Body of pancreas (tissue), 4 donors: ENCODE measurements around the gene PLEKHA6. TPM values are rescaled to one million over a fixed set of nuclear protein-coding genes. Genes with fewer than 3 reads are reported as not detected.

Experiments used
- ATAC-seq: fragments of 150-250 bp; one replicate; pipeline ENCODE4 v1.9.1; 2016
- DNase-seq, 4 donors: peaks; one replicate each; pipeline ENCODE4 v3.0.0-alpha.2; 2019
- H3K27ac ChIP-seq, 4 donors: fragments of 200-600 bp; sonication (generic); 1 replicate in 3 of 4; 2 replicates in 1 of 4; pipeline versions ENCODE4 v1.5.1 to v1.6.1; 2016 to 2019; ENCODE audit warnings: mild to moderate bottlenecking in 1 of 4, mixed read lengths in 1 of 4, moderate library complexity in 1 of 4
- H3K27me3 ChIP-seq, 2 donors: fragments of 200-600 bp; sonication (generic); one replicate each; pipeline ENCODE4 v1.6.0; 2016; ENCODE audit warnings: mild to moderate bottlenecking in 1 of 2
- H3K36me3 ChIP-seq, 2 donors: fragments of 200-600 bp; sonication (generic); replicated peaks in 1 of 2; 2 replicates each; pipeline ENCODE4 v1.5.1; 2016; ENCODE audit warnings: low read depth in 2 of 2; ENCODE audit not compliant: insufficient read depth in 1 of 2
- H3K4me1 ChIP-seq: fragments of 200-600 bp; sonication (generic); one replicate; pipeline ENCODE4 v1.6.0; 2016
- H3K4me3 ChIP-seq, 2 donors: fragments of 200-600 bp; sonication (generic); 1 replicate in 1 of 2; 2 replicates in 1 of 2; pipeline ENCODE4 v1.5.1; 2016 to 2019
- H3K9me3 ChIP-seq, 3 donors: fragments of 200-600 bp; sonication (generic); 1 replicate in 2 of 3; 2 replicates in 1 of 3; pipeline ENCODE4 v1.5.1; 2016
- CTCF ChIP-seq, 7 experiments: fragments of 450-650 bp in 4 of 7; fragments of 200-600 bp in 3 of 7; sonication (generic) in 3 of 7; IDR thresholded peaks; one replicate each; pipeline ENCODE4 v1.5.1; 2016 to 2019; ENCODE audit warnings: antibody characterized with exemption in 7 of 7
- POLR2A ChIP-seq, 3 donors: fragments of 450-650 bp; IDR thresholded peaks; one replicate each; pipeline ENCODE4 v1.6.1; 2016; ENCODE audit warnings: antibody characterized with exemption in 3 of 3, mild to moderate bottlenecking in 2 of 3
- WGBS, 2 donors: methylation state at CpG; one replicate each; pipeline ENCODE4 v1.1.5; 2017; 5-methylcytosine and 5-hydroxymethylcytosine counted together
- intact Hi-C: fragments of 100-400 bp; cut with DNase I; formaldehyde crosslinking; loops from one replicate; pipeline ENCODE4 v1.15.1; 2023
- total RNA-seq, 2 donors: library from RNA; depleted of rRNA; stranded (reverse); fragments of >200 nt; gene quantifications; one replicate each; pipeline ENCODE4 v1.1.0, GENCODE V29; 2016

PLEKHA6 gene
- total RNA-seq, 2 donors from 2014 or later = 10.9 to 20.4 TPM

- H3K4me3 ChIP-seq = no peak overlapping the region
- intact Hi-C loops = no loop called here
- no peaks in the 10 kb centered on the region for H3K36me3 ChIP-seq
- no peak for DNase-seq
- no peaks in the 10 kb centered on the region for H3K27me3 ChIP-seq
- no peak for ATAC-seq
- peaks cover 72% of the 10 kb centered on the region for H3K4me1 ChIP-seq
- 35% methylated on average over 5 of the region's 5 CpGs for WGBS, 2 donors
- H3K27ac ChIP-seq = peak overlapping the region in 1 of 4 donors; percentile 45
- TF ChIP-seq CTCF (IDR thresholded peaks at IDR 0.05) (no peak), POLR2A (IDR thresholded peaks at IDR 0.05) (no peak)
- H3K9me3 ChIP-seq = no peaks in the 10 kb centered on the region
Measured at GRCh38 chr1:204280099-204280961, 79.4 kb downstream of the PLEKHA6 start.

- peaks cover 64% of the 10 kb centered on the region for H3K4me1 ChIP-seq
- TF ChIP-seq POLR2A (IDR thresholded peaks at IDR 0.05) = no peak
- H3K27me3 ChIP-seq = no peaks in the 10 kb centered on the region
- no peak overlapping the region for H3K4me3 ChIP-seq
- no peaks in the 10 kb centered on the region for H3K9me3 ChIP-seq
- DNase-seq = no peak
- no peaks in the 10 kb centered on the region for H3K36me3 ChIP-seq
- WGBS, 2 donors = 40 to 52% methylated on average over 4 of the region's 4 CpGs
- ATAC-seq = no peak
- intact Hi-C loops = no loop called here
- H3K27ac ChIP-seq = peak overlapping the region in 3 of 4 donors; percentile 32 to 62 (median 51)
Measured at GRCh38 chr1:204278958-204279357, 80.8 kb downstream of the PLEKHA6 start.

GRCh38 chr1:204278251-204278650, 81.5 kb downstream of the PLEKHA6 start:
- DNase-seq = no peak
- TF ChIP-seq CTCF (IDR thresholded peaks at IDR 0.05) (no peak), POLR2A (IDR thresholded peaks at IDR 0.05) (no peak)
- Histone ChIP-seq H3K27ac (peak overlapping the region in 2 of 4 donors; percentile 51 to 62), H3K27me3 (no peaks in the 10 kb centered on the region), H3K9me3 (no peaks in the 10 kb centered on the region), H3K4me1 (peaks cover 57% of the 10 kb centered on the region), H3K36me3 (no peaks in the 10 kb centered on the region), H3K4me3 (no peak overlapping the region)
- intact Hi-C loops = no loop called here
- ATAC-seq = no peak
- WGBS, 2 donors = 24 to 25% methylated on average over 4 of the region's 4 CpGs

- ATAC-seq = no peak
- 72 to 81% methylated on average over 14 of the region's 14 CpGs for WGBS, 2 donors
- peaks cover 54% of the 10 kb centered on the region for H3K4me1 ChIP-seq
- H3K4me3 ChIP-seq = no peak overlapping the region
- no peaks in the 10 kb centered on the region for H3K36me3 ChIP-seq
- H3K27me3 ChIP-seq = no peaks in the 10 kb centered on the region
- no peak for TF ChIP-seq CTCF (IDR thresholded peaks at IDR 0.05)
- TF ChIP-seq POLR2A (IDR thresholded peaks at IDR 0.05) = no peak
- H3K27ac ChIP-seq = peak overlapping the region in 1 of 4 donors; percentile 51
- DNase-seq = no peak
- intact Hi-C loops = no loop called here
- H3K9me3 ChIP-seq = no peaks in the 10 kb centered on the region
Measured at GRCh38 chr1:204277563-204278219, 82.0 kb downstream of the PLEKHA6 start.

GRCh38 chr1:204275695-204276370, 83.9 kb downstream of the PLEKHA6 start:
- H3K27me3 ChIP-seq = no peaks in the 10 kb centered on the region
- ATAC-seq = no peak
- WGBS, 2 donors = 75 to 86% methylated on average over 9 of the region's 9 CpGs
- no peak overlapping the region for H3K4me3 ChIP-seq
- DNase-seq = no peak
- peaks cover 43% of the 10 kb centered on the region for H3K4me1 ChIP-seq
- intact Hi-C loops = no loop called here
- H3K27ac ChIP-seq = no peak overlapping the region
- TF ChIP-seq CTCF (IDR thresholded peaks at IDR 0.05) (no peak), POLR2A (IDR thresholded peaks at IDR 0.05) (no peak)
- no peaks in the 10 kb centered on the region for H3K36me3 ChIP-seq
- no peaks in the 10 kb centered on the region for H3K9me3 ChIP-seq
